ENCODE results near the gene ARMH4. TPM values are rescaled to one million over a fixed set of nuclear protein-coding genes. Genes with fewer than 3 reads are reported as not detected.
A peak's percentile ranks its signal among the peaks of the same experiment; 100 is the strongest.

The ARMH4 gene
- total RNA-seq, 1 donor from 2014 or later, result 2.3 TPM

- no peak for ATAC-seq
- H3K4me3 ChIP-seq, result no peak overlapping the region
- H3K27me3 ChIP-seq, result no peaks in the 10 kb centered on the region
- no peaks in the 10 kb centered on the region for H3K9me3 ChIP-seq
- no peak for DNase-seq
- H3K4me1 ChIP-seq, result no peaks in the 10 kb centered on the region
- H3K36me3 ChIP-seq, result no peaks in the 10 kb centered on the region
- H3K27ac ChIP-seq, result no peak overlapping the region
- intact Hi-C loops (cut with DNase I), result no loop called here
- TF ChIP-seq, protein P1, sequence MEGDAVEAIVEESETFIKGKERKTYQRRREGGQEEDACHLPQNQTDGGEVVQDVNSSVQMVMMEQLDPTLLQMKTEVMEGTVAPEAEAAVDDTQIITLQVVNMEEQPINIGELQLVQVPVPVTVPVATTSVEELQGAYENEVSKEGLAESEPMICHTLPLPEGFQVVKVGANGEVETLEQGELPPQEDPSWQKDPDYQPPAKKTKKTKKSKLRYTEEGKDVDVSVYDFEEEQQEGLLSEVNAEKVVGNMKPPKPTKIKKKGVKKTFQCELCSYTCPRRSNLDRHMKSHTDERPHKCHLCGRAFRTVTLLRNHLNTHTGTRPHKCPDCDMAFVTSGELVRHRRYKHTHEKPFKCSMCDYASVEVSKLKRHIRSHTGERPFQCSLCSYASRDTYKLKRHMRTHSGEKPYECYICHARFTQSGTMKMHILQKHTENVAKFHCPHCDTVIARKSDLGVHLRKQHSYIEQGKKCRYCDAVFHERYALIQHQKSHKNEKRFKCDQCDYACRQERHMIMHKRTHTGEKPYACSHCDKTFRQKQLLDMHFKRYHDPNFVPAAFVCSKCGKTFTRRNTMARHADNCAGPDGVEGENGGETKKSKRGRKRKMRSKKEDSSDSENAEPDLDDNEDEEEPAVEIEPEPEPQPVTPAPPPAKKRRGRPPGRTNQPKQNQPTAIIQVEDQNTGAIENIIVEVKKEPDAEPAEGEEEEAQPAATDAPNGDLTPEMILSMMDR (IDR thresholded peaks at IDR 0.05), result no peak
Measured at GRCh38 chr14:58160561-58160960, 8.5 kb upstream of the ARMH4 start.

DNA sequence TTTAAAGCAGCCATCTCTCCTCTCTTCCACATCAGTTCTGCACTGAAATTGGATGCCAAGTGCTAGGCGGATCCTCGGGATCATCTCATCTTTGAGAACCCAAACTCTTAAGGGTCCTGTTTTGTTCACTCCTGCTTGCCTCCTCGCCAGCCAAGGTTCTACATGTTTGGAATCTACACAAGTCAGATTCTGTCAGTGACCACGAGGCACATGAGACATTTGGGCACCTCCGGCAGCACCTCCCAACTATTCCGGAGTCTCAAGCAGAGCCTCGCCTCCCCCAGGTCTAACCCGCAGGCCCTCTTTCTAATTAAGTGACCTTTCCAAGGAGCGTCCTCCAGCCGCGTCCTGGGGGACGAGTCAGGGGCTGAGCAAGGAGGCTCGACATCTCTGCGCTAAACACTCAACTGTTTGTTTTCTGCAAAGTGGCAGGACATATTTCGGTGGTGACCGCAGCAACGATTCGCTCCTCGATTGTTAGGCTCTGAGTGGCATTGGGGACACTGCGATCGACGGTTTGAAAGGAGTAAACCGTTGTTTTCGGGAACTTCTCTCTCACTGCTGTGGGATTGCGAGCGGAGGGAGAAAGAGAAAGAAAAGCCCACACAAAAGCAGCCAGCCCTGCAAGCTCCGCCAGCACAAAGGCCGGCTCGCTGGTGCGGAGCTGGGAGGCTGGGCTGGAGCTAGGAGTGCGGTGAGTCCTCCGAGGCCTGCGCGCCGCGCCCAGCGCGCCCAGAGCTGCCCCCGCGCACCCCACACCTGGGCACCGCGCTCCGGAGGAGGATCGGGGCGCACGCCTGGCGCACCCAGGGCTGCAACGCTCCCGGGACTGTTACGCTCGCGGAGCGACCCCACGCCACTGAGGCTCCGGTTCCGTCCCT lies 640 bp downstream of the ARMH4 start:
- H3K9me3 ChIP-seq, result no peaks in the 10 kb centered on the region
- peaks cover 8% of the 10 kb centered on the region for H3K4me1 ChIP-seq
- H3K4me3 ChIP-seq, result peak overlapping the region; percentile 66
- no peak overlapping the region for H3K27ac ChIP-seq
- intact Hi-C loops (cut with DNase I), result no loop called here
- peak; percentile 72 for ATAC-seq
- peaks cover 18% of the 10 kb centered on the region for H3K27me3 ChIP-seq
- no peaks in the 10 kb centered on the region for H3K36me3 ChIP-seq
- no peak for DNase-seq
- TF ChIP-seq, protein P1 (IDR thresholded peaks at IDR 0.05), result no peak

DNA sequence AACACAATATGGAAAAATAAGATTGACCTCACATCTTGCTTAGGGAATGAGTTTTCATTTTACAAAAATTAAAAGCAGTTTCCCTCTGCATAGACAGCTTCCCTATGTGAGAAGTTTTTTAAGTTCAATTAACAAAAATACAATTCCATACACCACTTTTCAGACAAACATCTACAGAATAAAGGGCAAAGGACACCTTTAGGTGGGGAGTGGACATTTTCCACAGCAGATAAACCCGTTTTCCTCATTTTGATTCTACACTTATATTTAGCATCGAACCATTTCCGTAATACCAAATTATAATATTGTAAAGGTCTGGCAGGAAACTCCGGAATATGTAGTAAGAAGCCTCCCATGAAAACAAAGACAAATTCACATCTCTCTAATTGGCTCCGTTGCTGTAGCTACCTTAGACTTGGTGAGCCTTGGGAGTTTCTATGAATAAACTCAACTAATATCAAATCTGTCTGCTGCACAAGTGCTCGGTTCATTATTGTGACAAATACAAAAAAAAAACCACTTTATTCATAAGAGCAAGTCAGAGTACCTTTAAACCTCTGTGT lies 1.7 kb downstream of the ARMH4 start:
- H3K36me3 ChIP-seq, result no peaks in the 10 kb centered on the region
- intact Hi-C loops (cut with DNase I), result no loop called here
- H3K9me3 ChIP-seq, result no peaks in the 10 kb centered on the region
- TF ChIP-seq, protein P1 (IDR thresholded peaks at IDR 0.05), result no peak
- H3K27me3 ChIP-seq, result peaks cover 18% of the 10 kb centered on the region
- no peak for DNase-seq
- H3K4me3 ChIP-seq, result no peak overlapping the region
- H3K27ac ChIP-seq, result no peak overlapping the region
- ATAC-seq, result no peak
- peaks cover 8% of the 10 kb centered on the region for H3K4me1 ChIP-seq

GRCh38 chr14:58149196-58149595 lies 2.8 kb downstream of the ARMH4 start:
- Histone ChIP-seq H3K27me3 (peaks cover 14% of the 10 kb centered on the region), H3K4me1 (peaks cover 8% of the 10 kb centered on the region), H3K9me3 (no peaks in the 10 kb centered on the region), H3K27ac (no peak overlapping the region), H3K36me3 (no peaks in the 10 kb centered on the region), H3K4me3 (no peak overlapping the region)
- TF ChIP-seq, protein P1 (IDR thresholded peaks at IDR 0.05), result no peak
- intact Hi-C loops (cut with DNase I), result no loop called here
- no peak for ATAC-seq
- DNase-seq, result no peak

DNA sequence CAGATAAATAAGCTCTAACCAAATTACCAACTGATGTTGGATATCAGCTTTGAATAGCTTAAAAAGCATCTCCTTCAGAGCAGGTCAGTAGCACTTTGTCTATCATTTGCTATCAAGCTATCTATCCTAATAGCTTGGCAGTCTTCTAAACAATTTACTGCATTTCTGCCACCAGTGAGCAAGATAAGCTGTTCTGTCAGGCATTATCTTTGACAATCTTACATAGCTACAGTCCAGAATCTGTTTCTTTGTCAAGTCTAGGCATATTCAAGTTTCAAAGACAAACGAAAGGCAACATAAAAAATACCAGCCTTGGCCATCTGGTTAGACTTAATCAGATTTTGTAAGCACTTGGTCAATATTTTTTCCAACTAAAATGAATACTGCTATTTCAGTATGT lies 5.6 kb downstream of the ARMH4 start:
- H3K36me3 ChIP-seq, result no peaks in the 10 kb centered on the region
- no peak for DNase-seq
- H3K27me3 ChIP-seq, result peaks cover 3% of the 10 kb centered on the region
- intact Hi-C loops (cut with DNase I), result no loop called here
- ATAC-seq, result no peak
- TF ChIP-seq, protein P1 (IDR thresholded peaks at IDR 0.05), result no peak
- H3K4me3 ChIP-seq, result no peak overlapping the region
- H3K4me1 ChIP-seq, result no peaks in the 10 kb centered on the region
- no peak overlapping the region for H3K27ac ChIP-seq
- no peaks in the 10 kb centered on the region for H3K9me3 ChIP-seq

Measured in upper lobe of right lung (tissue), 1 donor.